ENCODE results near the gene ARSA. TPM values are rescaled to one million over a fixed set of nuclear protein-coding genes. Genes with fewer than 3 reads are reported as not detected.
"Not testable (repeated sequence)": the region's sequence is repeated elsewhere in the genome, so short reads cannot be mapped to it uniquely, and the experiment has no call there.

Gene ARSA
- total RNA-seq, 1 donor from 2014 or later = 65.7 TPM

- Mint-ChIP-seq H3K27me3 (ENCODE audit: unreplicated experiment) (peaks cover 11% of the 10 kb centered on the region), H3K27ac (ENCODE audit: unreplicated experiment) (no peak overlapping the region)
Measured at GRCh38 chr22:50620593-50621355, 7.2 kb downstream of the ARSA start.

GRCh38 chr22:50614296-50614695 lies 13.7 kb downstream of the ARSA start:
- H3K27me3 Mint-ChIP-seq (ENCODE audit: unreplicated experiment) = not testable (repeated sequence)

More at GRCh38 chr22:50620593-50621355, 7.2 kb downstream of the ARSA start:
- peaks cover 3% of the 10 kb centered on the region for H3K9me3 Mint-ChIP-seq (ENCODE audit: unreplicated experiment)
- H3K4me1 Mint-ChIP-seq (ENCODE audit: low read depth, unreplicated experiment) = no peaks in the 10 kb centered on the region
- DNase-seq = peak; percentile 84
- no peaks in the 10 kb centered on the region for H3K36me3 Mint-ChIP-seq (ENCODE audit: unreplicated experiment)
- TF ChIP-seq CTCF (IDR thresholded peaks at IDR 0.05; ENCODE audit: partially characterized antibody, unreplicated experiment) = peak; percentile 76
- H3K4me3 Mint-ChIP-seq (ENCODE audit: unreplicated experiment) = peak overlapping the region; percentile 28

GRCh38 chr22:50613291-50613981 lies 14.5 kb downstream of the ARSA start:
- no peak for TF ChIP-seq CTCF (IDR thresholded peaks at IDR 0.05; ENCODE audit: partially characterized antibody, unreplicated experiment)
- Mint-ChIP-seq H3K27ac (ENCODE audit: unreplicated experiment) (no peak overlapping the region), H3K36me3 (ENCODE audit: unreplicated experiment) (peaks cover 6% of the 10 kb centered on the region), H3K4me3 (ENCODE audit: unreplicated experiment) (no peak overlapping the region), H3K9me3 (ENCODE audit: unreplicated experiment) (peaks cover 17% of the 10 kb centered on the region), H3K4me1 (ENCODE audit: low read depth, unreplicated experiment) (no peaks in the 10 kb centered on the region), H3K27me3 (ENCODE audit: unreplicated experiment) (peaks cover 10% of the 10 kb centered on the region)
- no peak for DNase-seq

More at GRCh38 chr22:50614296-50614695, 13.7 kb downstream of the ARSA start:
- H3K9me3 Mint-ChIP-seq (ENCODE audit: unreplicated experiment) = peaks cover 15% of the 10 kb centered on the region
- H3K36me3 Mint-ChIP-seq (ENCODE audit: unreplicated experiment); H3K4me1 Mint-ChIP-seq (ENCODE audit: low read depth, unreplicated experiment); H3K27ac Mint-ChIP-seq (ENCODE audit: unreplicated experiment); DNase-seq; H3K4me3 Mint-ChIP-seq (ENCODE audit: unreplicated experiment): not testable (repeated sequence)

GRCh38 chr22:50612528-50613221 lies 15.3 kb downstream of the ARSA start:
- H3K9me3 Mint-ChIP-seq (ENCODE audit: unreplicated experiment) = peaks cover 20% of the 10 kb centered on the region
- no peak for DNase-seq
- H3K27me3 Mint-ChIP-seq (ENCODE audit: unreplicated experiment) = peaks cover 7% of the 10 kb centered on the region
- no peak overlapping the region for H3K27ac Mint-ChIP-seq (ENCODE audit: unreplicated experiment)
- no peak for TF ChIP-seq CTCF (IDR thresholded peaks at IDR 0.05; ENCODE audit: partially characterized antibody, unreplicated experiment)
- no peaks in the 10 kb centered on the region for H3K4me1 Mint-ChIP-seq (ENCODE audit: low read depth, unreplicated experiment)
- H3K4me3 Mint-ChIP-seq (ENCODE audit: unreplicated experiment) = no peak overlapping the region
- H3K36me3 Mint-ChIP-seq (ENCODE audit: unreplicated experiment) = peaks cover 6% of the 10 kb centered on the region

GRCh38 chr22:50612168-50612527 lies 15.8 kb downstream of the ARSA start:
- peaks cover 12% of the 10 kb centered on the region for H3K27me3 Mint-ChIP-seq (ENCODE audit: unreplicated experiment)

More at GRCh38 chr22:50612168-50612527, 15.8 kb downstream of the ARSA start:
- Mint-ChIP-seq H3K4me1 (ENCODE audit: low read depth, unreplicated experiment) (no peaks in the 10 kb centered on the region), H3K4me3 (ENCODE audit: unreplicated experiment) (no peak overlapping the region), H3K27ac (ENCODE audit: unreplicated experiment) (no peak overlapping the region), H3K36me3 (ENCODE audit: unreplicated experiment) (peaks cover 6% of the 10 kb centered on the region), H3K9me3 (ENCODE audit: unreplicated experiment) (peaks cover 21% of the 10 kb centered on the region)
- no peak for TF ChIP-seq CTCF (IDR thresholded peaks at IDR 0.05; ENCODE audit: partially characterized antibody, unreplicated experiment)
- DNase-seq = no peak
